Activated naive CD8-positive, alpha-beta T cell treated with anti-CD3 and anti-CD28 coated beads for 36 hours (primary cell): ENCODE measurements around the gene LRP3. TPM values are rescaled to one million over a fixed set of nuclear protein-coding genes. Genes with fewer than 3 reads are reported as not detected.
A peak's percentile ranks its signal among the peaks of the same experiment; 100 is the strongest.
"Not testable (repeated sequence)": the region's sequence is repeated elsewhere in the genome, so short reads cannot be mapped to it uniquely, and the experiment has no call there.

Experiments
- DNase-seq: peaks from one replicate; pipeline ENCODE4 v3.0.0; 2021
- H3K27ac Mint-ChIP-seq: one replicate; pipeline ENCODE4 v1.8.0; 2022; ENCODE audit warnings: mild to moderate bottlenecking, moderate library complexity, mixed read lengths
- H3K27me3 Mint-ChIP-seq: one replicate; pipeline ENCODE4 v1.8.0; 2022; ENCODE audit warnings: mild to moderate bottlenecking, mixed read lengths
- H3K36me3 Mint-ChIP-seq: one replicate; pipeline ENCODE4 v1.8.0; 2021; ENCODE audit warnings: mild to moderate bottlenecking, mixed read lengths
- H3K4me1 Mint-ChIP-seq: one replicate; pipeline ENCODE4 v1.8.0; 2021; ENCODE audit warnings: mixed read lengths
- H3K4me3 Mint-ChIP-seq: one replicate; pipeline ENCODE4 v1.8.0; 2022; ENCODE audit warnings: mild to moderate bottlenecking, moderate library complexity, mixed read lengths
- H3K9me3 Mint-ChIP-seq: one replicate; pipeline ENCODE4 v1.8.0; 2022; ENCODE audit warnings: mixed read lengths
- total RNA-seq, 2 experiments: library from RNA; stranded (reverse); gene quantifications; one replicate each; pipeline ENCODE4 v1.2.3, GENCODE V29; 2021

LRP3 gene
- total RNA-seq, 2 experiments from 2014 or later = 0.44 to 0.91 TPM

DNA sequence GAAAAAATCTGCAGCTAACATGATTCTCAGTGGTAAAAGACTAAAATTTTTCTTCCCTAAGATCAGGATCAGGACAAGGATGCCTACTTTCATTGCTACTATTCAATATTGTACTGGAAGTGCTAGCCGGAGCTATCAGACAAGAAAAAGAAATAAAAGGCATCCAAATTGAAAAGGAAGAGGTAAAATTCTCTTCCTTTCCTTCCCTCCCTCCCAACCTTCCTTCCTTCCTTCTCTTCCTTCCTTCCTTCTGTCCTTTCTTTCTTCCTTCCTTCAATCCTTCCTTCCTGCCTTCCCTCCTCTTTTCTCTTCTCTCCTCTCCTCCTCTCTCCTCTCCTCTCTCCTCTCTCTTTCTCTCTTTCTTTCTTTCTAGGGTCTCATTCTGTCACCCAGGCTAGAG lies 26.7 kb upstream of the LRP3 start:
- peaks cover 11% of the 10 kb centered on the region for H3K36me3 Mint-ChIP-seq
- peaks cover 13% of the 10 kb centered on the region for H3K9me3 Mint-ChIP-seq
- peaks cover 1% of the 10 kb centered on the region for H3K4me1 Mint-ChIP-seq
- H3K4me3 Mint-ChIP-seq = no peak overlapping the region
- H3K27ac Mint-ChIP-seq = no peak overlapping the region
- no peaks in the 10 kb centered on the region for H3K27me3 Mint-ChIP-seq
- no peak for DNase-seq

DNA sequence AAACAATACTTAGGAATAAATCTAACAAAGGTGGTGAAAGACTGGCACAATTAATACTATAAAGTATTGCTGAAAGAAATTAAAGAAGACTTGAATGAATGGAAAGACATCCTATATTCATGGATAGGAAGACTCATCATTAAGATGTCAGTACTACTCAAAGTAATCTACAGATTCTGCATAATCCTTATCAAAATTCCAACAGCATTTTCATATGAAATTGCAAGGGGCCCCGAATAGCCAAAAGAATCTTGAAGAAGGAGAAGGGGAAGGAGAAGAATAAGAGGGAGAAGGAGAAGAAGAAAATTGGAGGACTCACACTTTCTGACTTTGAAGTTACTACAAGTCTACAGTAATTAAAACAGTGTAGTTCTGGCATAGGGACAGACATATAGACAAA lies 25.6 kb upstream of the LRP3 start:
- DNase-seq = no peak
- no peak overlapping the region for H3K4me3 Mint-ChIP-seq
- H3K27ac Mint-ChIP-seq = no peak overlapping the region
- H3K36me3 Mint-ChIP-seq = peaks cover 11% of the 10 kb centered on the region
- peaks cover 13% of the 10 kb centered on the region for H3K9me3 Mint-ChIP-seq
- H3K27me3 Mint-ChIP-seq = no peaks in the 10 kb centered on the region
- H3K4me1 Mint-ChIP-seq = peaks cover 8% of the 10 kb centered on the region

DNA sequence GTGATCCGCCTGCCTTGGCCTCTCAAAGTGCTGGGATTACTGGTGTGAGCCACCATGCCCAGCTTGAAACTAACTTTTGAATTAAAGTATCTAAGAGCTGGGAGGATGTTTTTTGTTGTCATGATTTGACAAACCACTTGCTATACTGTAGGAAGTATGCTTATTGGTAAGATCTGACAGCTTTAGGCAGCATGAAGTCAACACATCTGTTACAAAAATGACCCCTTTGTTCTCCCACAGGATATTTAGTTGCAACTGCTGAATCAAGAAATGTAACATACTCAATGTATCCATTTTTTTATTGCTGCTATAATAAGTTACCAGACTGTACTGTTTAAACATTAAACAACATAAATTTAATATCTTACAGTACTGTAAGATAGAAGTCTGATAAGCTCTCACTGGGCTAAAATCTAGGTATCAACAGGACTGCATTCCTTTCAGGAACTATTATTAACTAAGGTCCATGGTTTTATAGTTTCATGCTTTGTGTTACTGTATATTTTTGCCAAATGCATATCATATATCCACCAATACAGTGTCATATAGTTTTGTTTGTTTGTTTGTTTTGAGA lies 22.8 kb upstream of the LRP3 start:
- H3K4me1 Mint-ChIP-seq = peaks cover 26% of the 10 kb centered on the region
- peaks cover 13% of the 10 kb centered on the region for H3K9me3 Mint-ChIP-seq
- DNase-seq = no peak
- peaks cover 13% of the 10 kb centered on the region for H3K36me3 Mint-ChIP-seq
- no peaks in the 10 kb centered on the region for H3K27me3 Mint-ChIP-seq
- no peak overlapping the region for H3K27ac Mint-ChIP-seq
- no peak overlapping the region for H3K4me3 Mint-ChIP-seq

DNA sequence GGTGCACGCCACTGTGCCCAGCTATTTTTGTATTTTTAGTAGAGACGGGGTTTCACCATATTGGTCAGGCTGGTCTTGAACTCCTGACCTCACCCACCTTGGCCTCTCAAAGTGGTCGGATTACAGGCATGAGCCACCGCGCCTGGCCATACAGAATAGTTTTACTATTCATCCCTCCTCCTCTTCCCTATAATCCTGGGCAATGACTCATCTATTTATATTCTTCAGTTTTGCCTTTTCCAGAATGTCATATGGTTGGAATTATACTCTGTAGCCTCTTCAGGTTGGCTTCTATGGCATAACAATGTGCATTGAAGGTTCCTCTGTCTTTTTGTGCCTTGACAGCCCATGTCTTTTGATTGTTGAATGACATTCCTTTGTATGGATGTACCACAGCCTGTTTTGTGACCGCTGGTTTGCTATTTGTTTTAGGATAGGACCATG lies 22.2 kb upstream of the LRP3 start:
- no peak for DNase-seq
- Mint-ChIP-seq H3K27me3 (peaks cover 4% of the 10 kb centered on the region), H3K27ac (no peak overlapping the region), H3K9me3 (peaks cover 15% of the 10 kb centered on the region), H3K36me3 (peaks cover 16% of the 10 kb centered on the region), H3K4me1 (peaks cover 28% of the 10 kb centered on the region), H3K4me3 (no peak overlapping the region)

DNA sequence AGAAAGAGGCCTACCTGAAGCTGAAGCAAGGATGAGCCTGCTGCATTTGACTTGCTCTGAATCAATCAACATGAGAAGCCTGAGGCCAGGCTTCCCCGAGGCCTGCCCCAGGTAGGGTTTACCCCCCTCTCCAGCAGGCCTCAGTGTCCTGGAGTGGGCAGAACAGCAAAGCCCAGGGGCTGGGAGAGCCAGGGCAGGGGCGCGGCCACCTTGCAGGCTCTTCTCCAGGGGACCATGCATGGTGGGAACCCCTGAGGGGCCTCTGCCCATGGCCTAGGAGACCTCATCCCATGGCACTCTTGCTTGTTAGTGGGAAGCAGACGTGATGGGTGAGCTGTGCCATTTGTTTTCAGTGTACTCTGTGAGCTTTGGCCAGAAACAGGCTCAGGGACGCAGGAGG lies 19.9 kb upstream of the LRP3 start:
- no peak for DNase-seq
- Mint-ChIP-seq H3K36me3 (peaks cover 5% of the 10 kb centered on the region), H3K4me1 (peaks cover 35% of the 10 kb centered on the region), H3K27me3 (peaks cover 8% of the 10 kb centered on the region), H3K4me3 (no peak overlapping the region), H3K27ac (no peak overlapping the region), H3K9me3 (peaks cover 2% of the 10 kb centered on the region)

DNA sequence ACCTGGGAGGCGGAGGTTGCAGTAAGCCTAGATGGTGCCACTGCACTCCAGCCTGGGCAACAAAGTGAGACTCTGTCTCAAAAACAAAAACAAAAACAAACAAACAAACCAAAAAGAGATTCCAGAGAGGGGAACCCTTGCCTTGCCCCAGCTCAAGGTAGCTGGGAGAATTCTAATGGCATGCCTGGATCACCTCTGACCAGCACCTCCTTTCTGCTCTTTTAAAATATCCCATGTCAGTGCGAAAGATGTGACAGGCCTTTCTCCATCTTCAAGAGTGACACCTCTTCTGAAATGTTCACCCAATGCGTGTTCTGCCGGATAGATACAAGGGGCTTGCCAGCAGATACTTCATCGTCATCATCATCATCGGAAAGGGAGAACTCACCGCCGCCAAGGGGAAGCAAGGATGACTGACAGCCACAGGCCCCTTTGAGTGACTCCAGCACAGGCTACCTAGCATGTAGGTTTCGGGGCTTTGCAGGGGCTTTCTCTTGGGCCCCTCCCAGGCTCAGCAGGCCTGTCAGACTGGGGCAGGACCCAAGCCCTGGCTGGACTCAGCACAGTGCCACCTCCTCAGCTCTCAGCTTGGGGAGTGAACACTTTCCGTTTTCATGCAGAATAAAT lies 18.9 kb upstream of the LRP3 start:
- Mint-ChIP-seq H3K27ac (no peak overlapping the region), H3K27me3 (peaks cover 8% of the 10 kb centered on the region), H3K4me1 (peaks cover 35% of the 10 kb centered on the region), H3K36me3 (peaks cover 5% of the 10 kb centered on the region), H3K9me3 (peaks cover 2% of the 10 kb centered on the region), H3K4me3 (peak overlapping the region; percentile 97)
- DNase-seq = no peak

DNA sequence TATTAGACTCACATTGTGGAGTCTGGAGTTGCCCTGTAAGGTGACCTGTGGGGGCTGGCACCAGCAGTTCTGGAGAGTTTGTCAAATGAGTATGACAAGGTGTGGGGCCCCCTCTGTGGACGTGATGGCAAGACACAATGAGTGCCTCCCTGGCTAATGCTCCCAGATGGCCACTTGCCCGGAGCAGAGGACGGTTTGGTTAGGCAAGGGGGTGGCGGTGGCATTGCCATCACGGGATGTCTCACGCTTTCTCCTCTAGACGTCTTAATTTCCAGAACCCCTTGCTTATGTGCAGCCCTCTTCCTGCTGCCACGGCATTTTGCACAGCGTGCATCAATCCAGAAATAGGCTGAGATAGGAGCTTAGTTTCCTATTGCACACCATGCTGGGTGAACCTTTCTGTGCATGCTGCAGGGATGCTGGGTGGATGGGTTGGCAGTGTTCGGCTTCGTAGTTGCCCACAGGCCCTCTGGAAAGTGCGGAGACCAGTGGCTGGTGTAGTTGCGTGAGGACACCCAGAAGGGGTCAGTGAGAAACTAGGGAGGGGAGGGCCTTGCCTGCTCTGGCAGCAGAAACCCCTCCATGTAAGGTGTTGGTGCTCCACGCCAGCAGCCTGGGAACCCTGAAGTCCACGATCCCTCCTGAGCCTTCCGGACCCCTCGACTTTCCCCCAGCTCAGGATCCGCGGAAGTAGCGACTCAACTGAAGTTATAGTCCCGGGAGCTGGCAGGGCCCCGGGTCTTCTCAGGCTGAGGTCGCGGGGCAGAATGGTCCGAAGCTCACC lies 18.1 kb upstream of the LRP3 start:
- DNase-seq = peak; percentile 21
- H3K9me3 Mint-ChIP-seq = peaks cover 2% of the 10 kb centered on the region
- peaks cover 8% of the 10 kb centered on the region for H3K27me3 Mint-ChIP-seq
- H3K27ac Mint-ChIP-seq = peak overlapping the region; percentile 94
- H3K4me3 Mint-ChIP-seq = peak overlapping the region; percentile 97
- H3K4me1 Mint-ChIP-seq = peaks cover 35% of the 10 kb centered on the region
- peaks cover 5% of the 10 kb centered on the region for H3K36me3 Mint-ChIP-seq

DNA sequence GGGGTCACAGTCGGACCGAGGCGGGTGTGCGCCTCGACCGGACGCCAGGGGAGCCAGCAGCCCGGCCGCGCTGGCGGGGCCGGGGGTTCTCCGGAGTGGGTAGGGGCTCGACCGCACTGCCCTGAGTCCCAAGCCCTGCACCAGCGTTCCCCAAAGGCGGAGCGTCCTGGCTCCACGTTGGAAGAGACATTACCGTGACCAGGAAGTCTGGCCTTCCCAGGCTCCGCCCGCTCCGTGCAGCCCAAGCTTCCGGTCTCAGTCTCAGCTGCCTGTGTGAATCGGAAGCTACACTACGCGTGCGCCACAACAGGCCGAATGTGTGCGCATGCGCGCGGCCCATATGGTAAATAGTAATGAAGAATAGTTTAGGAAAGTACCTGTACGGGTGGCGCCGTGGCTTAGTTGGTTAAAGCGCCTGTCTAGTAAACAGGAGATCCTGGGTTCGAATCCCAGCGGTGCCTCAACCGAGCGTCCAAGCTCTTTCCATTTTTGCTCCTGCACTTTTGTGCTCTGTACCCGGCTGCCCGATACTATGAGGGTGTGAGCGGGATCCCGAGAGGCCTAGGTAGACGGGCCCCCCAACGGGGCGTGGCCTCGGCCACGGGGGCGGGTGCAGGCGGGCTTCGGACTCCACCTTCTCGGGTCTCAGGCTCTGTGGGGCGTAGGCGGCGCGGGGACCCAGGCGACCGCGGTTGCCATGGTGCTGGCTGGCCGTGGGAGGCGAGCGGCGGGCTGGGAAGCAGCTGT lies 17.3 kb upstream of the LRP3 start:
- Mint-ChIP-seq H3K4me1 (peaks cover 35% of the 10 kb centered on the region), H3K27ac (peak overlapping the region; percentile 94), H3K9me3 (peaks cover 2% of the 10 kb centered on the region), H3K36me3 (peaks cover 5% of the 10 kb centered on the region), H3K27me3 (peaks cover 8% of the 10 kb centered on the region), H3K4me3 (peak overlapping the region; percentile 97)
- DNase-seq = peak; percentile 99

DNA sequence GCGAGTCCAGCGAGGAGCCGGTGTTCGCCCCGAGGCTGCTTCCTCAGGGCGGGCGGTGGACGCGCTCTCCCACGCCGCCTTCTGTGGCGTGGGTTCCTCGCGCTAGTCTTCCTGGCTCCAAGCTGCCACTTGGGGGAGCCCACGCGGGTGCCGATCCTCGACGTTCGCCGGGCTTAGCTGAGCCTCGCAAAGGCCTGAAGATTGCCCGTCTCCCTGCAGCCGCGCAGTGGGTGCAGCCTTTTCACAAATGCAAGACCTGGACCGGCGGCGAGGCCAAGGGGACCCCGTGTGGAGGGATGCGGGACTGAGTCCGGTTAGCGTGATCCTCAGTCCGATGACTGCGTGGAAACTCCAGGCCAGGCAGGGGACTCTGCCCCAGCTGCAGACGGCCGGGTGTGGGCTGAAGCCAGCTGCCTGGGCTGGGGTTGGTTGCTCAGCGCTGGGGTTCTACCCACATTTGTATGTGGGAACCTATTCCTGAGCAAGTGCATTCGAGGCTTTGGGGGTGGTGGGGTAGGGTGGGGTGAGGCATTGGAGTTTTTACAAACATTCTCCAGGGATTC lies 16.6 kb upstream of the LRP3 start:
- Mint-ChIP-seq H3K36me3 (peaks cover 5% of the 10 kb centered on the region), H3K4me1 (peaks cover 33% of the 10 kb centered on the region), H3K4me3 (peak overlapping the region; percentile 97), H3K9me3 (peaks cover 2% of the 10 kb centered on the region), H3K27me3 (peaks cover 8% of the 10 kb centered on the region), H3K27ac (peak overlapping the region; percentile 94)
- DNase-seq = no peak

DNA sequence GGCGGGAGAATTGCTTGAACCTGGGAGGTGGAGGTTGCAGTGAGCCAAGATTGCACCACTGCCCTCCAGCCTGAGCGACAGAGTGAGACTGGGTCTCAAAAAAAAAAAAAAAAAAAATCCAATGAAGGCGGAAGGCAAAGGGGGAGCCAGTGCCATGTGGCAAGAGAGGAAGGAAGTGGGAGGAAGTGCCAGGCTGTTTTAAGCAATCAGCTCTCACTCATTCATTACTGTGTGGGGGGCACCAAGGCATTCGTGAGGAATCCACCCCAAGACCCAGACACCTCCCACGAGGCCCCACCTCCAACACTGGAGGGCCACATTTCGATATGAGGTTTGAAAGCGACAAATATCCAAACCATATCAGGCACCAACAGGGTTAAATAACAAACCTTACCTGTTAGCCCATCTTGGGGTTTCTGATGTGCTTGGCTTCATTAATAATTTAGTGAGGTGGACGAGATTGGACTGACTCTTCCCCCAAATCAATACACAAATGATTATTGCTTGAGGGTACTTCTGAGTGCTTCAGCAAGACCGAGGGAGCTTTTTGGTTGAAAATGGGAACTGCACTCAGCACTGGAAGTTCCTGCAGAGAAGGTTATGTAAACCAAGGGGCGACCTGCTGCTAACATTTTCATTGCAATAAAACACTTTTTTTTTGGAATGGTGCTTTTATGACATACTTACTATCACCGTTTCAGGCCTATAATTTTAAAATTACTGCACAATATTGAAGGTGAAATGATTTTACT lies 7.5 kb upstream of the LRP3 start:
- DNase-seq = no peak
- Mint-ChIP-seq H3K27ac (no peak overlapping the region), H3K4me1 (peaks cover 3% of the 10 kb centered on the region), H3K9me3 (no peaks in the 10 kb centered on the region), H3K36me3 (no peaks in the 10 kb centered on the region), H3K27me3 (peaks cover 9% of the 10 kb centered on the region), H3K4me3 (no peak overlapping the region)

DNA sequence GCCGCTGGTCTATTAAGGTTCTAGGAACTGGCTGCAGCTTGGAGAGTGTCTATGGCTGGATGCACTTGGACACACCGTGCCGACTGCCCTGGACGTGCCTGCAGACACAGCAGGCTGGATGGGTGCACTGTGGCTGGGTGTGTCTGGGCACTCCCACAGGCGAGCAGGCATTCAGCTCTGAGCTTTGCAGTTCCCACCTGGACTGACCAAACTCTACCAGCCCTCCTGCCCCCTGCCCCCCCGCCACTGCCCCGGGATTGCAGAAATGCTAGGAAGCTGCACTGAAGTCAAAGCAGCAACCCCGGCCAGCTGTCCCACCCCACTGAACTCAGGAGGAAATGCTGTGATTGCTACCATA lies 7.0 kb upstream of the LRP3 start:
- peaks cover 14% of the 10 kb centered on the region for H3K27me3 Mint-ChIP-seq
- H3K9me3 Mint-ChIP-seq = no peaks in the 10 kb centered on the region
- no peaks in the 10 kb centered on the region for H3K36me3 Mint-ChIP-seq
- no peak overlapping the region for H3K27ac Mint-ChIP-seq
- H3K4me1 Mint-ChIP-seq = peaks cover 3% of the 10 kb centered on the region
- no peak overlapping the region for H3K4me3 Mint-ChIP-seq
- no peak for DNase-seq

DNA sequence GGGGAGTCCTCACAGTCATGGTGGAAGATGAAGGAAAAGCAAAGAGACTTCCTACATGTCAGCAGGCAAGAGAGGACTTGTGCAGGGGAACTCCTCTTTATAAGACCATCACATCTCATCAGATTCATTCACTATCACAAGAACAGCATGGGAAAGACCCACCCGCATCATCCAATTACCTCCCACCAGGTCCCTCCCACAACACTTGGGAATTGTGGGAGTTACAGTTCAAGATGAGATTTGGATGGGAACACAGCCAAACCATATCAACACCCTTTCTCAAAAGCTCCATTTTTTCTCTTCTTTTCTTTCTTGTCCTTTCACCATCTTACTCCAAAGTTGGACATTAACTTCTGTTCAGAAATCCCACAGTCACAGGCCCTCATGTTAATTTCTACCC lies 4.7 kb upstream of the LRP3 start:
- H3K4me3 Mint-ChIP-seq = no peak overlapping the region
- no peak for DNase-seq
- no peaks in the 10 kb centered on the region for H3K36me3 Mint-ChIP-seq
- H3K27me3 Mint-ChIP-seq = peaks cover 31% of the 10 kb centered on the region
- peaks cover 3% of the 10 kb centered on the region for H3K4me1 Mint-ChIP-seq
- H3K27ac Mint-ChIP-seq = no peak overlapping the region
- H3K9me3 Mint-ChIP-seq = no peaks in the 10 kb centered on the region

DNA sequence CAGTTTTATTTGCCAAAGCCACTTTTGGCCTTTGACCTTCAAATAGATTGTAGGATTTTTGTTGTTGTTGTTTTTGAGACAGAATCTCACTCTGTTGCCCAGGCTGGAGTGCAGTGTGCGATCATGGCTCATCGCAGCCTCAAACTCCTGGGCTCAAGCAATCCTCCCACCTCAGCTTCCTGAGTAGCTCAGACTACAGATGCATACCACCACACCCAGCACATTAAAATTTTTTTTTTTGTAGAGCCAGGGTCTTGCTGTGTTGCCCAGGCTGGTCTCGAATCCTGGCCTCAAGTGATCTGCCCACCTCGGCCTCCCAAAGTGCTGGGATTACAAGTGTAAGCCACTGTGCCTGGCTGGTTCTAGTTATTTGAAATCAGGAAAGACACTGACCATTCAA lies 3.0 kb upstream of the LRP3 start:
- not testable (repeated sequence) for H3K27ac Mint-ChIP-seq, H3K4me3 Mint-ChIP-seq, H3K4me1 Mint-ChIP-seq, H3K36me3 Mint-ChIP-seq, DNase-seq, H3K9me3 Mint-ChIP-seq
- H3K27me3 Mint-ChIP-seq = peaks cover 39% of the 10 kb centered on the region

DNA sequence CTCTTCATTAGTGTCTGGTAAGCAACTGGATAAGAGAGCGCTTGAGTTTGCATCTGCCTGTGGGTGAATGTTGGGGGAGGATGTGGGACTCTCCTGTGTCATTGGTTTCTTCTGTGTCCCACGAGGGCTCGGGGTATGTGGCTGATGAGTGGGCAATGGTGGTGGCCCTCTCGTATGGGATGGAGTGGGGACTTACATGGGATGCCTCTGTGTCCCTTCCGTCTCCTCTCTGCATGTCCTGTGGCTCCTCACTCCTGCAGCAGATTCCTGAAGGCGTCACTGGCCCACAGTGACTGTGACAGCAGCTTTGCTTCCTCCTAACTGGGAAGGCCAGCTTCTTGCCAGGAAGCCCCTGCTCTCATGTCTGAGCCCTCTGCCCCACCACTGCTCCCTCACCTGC lies 2.6 kb upstream of the LRP3 start:
- DNase-seq = no peak
- H3K9me3 Mint-ChIP-seq = no peaks in the 10 kb centered on the region
- no peaks in the 10 kb centered on the region for H3K4me1 Mint-ChIP-seq

More for the DNA sequence above, 2.6 kb upstream of the LRP3 start:
- no peak overlapping the region for H3K27ac Mint-ChIP-seq
- H3K36me3 Mint-ChIP-seq = no peaks in the 10 kb centered on the region
- peaks cover 40% of the 10 kb centered on the region for H3K27me3 Mint-ChIP-seq
- no peak overlapping the region for H3K4me3 Mint-ChIP-seq
